Cardiac septum (tissue), 1 donor: ENCODE measurements around the gene MATR3. TPM values are rescaled to one million over a fixed set of nuclear protein-coding genes. Genes with fewer than 3 reads are reported as not detected.
"Not testable (repeated sequence)": the region's sequence is repeated elsewhere in the genome, so short reads cannot be mapped to it uniquely, and the experiment has no call there.

ENCODE experiments used
- DNase-seq: peaks from one replicate; pipeline ENCODE4 v3.0.0-alpha.2; 2020; ENCODE audit warnings: low spot score
- intact Hi-C: fragments of 100-400 bp; cut with DNase I; formaldehyde crosslinking; loops from one replicate; pipeline ENCODE4 v1.14.0; 2022
- total RNA-seq: library from RNA; stranded (reverse); fragmentation: NEBNext Ultra II Directional; extraction: Animal tissue kit (Norgen Biotek cat#: 25700); gene quantifications from one replicate; pipeline ENCODE4 v1.2.1, GENCODE V29; 2021
- donor health status: DM: no; HTN: no; CAD: no.

MATR3 gene
- total RNA-seq, 1 donor from 2014 or later, result 170 TPM

DNA sequence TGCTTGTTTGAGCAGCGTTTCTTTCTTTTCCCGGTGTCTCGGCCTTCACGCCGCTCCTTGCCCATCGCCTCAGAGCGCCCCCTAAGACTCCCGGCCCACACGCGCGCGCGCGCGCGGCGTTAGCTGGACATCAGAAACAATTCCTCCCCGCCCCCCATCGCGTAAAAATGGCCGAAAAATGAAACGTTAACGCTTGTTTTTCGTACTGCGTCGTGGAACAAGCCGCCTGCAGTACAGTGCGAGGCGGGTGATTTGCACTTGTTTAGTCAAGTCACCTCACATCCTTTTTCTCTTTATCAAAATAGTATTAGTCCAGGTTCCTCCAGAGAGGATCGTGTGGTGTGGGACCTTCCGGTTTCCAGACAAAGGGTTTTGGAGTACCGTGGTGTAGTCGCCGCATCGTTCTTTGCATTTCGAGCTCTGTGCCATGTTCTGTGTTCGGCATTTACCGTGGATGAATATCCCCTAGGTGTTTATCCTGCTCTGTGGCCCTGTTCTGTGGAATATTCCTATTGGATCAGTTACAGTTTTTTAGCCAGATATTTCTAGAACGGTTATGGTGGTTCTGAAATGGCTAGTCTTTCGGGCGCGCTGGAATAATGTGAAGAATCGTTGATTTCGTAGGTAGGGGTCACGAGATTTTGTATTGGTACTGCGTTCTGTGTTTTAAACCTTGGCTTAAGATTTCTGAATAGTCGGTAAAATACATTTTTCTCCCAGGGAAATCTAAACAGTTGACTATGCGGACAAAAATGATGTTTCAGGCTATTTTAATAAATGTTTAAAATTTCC, 1.0 kb downstream of the MATR3 start:
- DNase-seq, result peak; percentile 88
- intact Hi-C loops, result loop anchor here (5.0 kb wide), 1 partner anchor 98 kb away; no protein-coding TSS in a partner anchor

DNA sequence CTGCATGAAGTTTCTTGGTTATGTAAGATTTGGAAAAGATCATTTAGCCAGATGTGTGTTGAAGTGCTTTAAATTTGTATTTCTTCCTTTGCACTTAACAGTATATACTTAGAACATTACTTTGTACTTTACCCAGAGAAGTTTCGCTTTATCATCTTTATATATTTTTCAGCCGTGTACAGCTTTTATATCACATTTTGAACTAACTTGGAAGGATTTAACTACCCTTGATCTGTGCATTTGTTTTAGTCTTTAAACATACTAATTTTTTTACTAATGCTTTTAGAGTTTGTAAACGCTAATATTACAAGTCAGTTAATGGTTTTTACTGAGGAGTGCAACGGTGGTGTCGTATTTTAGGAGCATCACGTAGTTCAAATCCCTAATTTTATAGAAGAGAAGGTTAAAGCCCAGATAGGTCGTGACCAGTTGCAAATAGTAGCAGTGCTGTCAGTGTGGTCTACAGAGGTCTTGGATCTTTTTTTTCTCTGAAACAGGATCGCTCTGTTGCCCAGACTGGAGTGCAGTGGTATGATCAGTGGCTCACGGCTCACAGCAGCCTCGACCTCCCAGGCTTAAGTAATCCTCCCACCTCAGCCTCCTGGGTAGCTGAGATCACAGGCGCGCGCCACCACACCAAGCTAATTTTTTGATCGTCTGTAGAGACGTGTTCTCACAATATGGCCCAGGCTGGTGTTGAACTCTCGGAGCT, 2.0 kb downstream of the MATR3 start:
- intact Hi-C loops, result no loop called here
- DNase-seq, result no peak

DNA sequence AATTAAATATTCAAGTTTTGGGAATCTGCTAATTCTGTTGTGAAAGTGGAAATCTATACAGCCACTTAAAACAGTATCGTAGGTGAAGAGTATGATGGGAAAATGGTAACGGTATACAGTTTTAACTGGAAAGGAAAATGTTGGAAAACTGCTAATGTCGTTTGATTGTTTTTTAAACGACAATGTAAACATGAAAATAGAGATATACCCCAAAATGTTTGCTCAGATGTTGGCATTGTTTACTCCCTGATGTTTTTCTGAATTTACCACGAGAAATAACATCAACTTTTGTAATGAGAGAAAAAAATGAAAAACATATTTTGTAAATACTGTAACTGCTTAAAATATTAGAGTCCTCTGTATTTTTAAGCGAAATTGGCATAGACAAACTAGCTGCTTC, 2.7 kb downstream of the MATR3 start:
- DNase-seq, result no peak
- intact Hi-C loops, result no loop called here

DNA sequence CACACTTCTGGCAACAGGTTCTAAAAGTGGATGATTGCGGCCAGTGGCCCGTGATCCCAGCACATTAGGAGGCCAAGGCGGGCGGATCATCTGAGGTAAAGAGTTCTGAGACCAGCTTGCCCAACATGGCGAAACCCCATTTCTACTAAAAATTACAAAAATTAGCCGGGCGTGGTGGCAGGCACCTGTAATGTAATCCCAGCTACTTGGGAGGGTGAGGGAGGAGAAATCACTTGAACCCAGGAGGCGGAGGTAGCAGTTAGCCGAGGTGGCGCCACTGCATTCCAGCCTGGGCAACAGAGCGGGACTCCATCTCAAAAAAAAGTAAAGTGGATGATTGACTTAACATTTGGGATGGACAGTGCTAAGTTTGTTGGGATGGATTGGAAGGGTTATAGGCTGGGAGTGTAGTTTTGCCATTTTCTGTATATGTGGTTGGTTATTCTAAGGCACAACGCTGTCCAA, 3.4 kb downstream of the MATR3 start:
- DNase-seq, result no peak
- intact Hi-C loops, result no loop called here

DNA sequence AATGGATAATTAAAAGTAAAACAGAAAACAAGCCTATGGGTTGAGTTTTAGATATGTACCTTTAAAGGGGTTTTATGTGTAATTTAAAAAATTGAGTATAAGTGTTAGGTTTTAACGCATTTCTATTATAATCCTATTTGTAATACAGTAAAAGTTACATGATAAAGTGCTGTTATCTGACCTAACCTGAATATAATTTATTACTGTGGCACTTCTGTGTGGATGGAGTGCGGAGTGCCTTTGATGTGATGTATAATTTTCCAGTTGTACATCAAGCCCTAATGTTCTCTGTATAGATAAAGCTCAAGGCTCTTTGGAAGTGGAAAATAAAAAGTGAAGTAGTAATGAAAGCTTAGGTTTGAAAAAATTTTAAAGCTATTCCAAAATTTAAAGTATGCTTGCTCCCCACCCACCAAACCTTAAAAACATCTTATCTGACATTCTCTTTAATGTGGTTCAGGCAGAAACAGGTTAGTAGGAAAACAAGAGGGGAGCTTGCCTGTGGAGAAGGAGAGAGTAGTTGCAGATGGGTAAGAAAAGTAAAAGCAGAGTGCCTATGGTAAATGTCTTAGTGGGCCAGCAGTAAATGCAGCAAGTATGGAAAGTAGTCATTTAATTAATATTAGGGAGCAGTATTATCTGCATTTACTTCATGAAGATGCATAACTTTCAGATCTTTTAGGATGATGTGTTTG, 4.0 kb downstream of the MATR3 start:
- intact Hi-C loops, result no loop called here
- DNase-seq, result no peak

DNA sequence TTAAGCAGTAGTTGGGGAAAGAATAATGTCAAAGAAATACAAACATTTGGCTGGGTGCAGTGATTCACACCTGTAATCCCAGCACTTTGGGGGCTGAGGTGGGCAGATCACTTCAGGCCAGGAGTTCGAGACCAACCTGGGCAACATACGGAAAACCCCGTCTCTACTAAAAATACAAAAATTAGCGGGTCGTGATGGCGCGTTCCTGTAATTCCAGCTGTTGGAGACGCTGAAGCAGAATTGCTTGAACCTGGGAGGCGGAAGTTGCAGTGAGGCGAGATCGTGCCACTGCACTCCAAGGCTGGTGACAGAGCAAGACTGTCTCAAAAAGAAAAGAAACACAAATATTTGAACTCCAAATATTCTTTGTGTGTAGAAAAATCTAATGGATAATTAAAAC, 4.7 kb downstream of the MATR3 start:
- intact Hi-C loops, result no loop called here
- DNase-seq, result no peak

DNA sequence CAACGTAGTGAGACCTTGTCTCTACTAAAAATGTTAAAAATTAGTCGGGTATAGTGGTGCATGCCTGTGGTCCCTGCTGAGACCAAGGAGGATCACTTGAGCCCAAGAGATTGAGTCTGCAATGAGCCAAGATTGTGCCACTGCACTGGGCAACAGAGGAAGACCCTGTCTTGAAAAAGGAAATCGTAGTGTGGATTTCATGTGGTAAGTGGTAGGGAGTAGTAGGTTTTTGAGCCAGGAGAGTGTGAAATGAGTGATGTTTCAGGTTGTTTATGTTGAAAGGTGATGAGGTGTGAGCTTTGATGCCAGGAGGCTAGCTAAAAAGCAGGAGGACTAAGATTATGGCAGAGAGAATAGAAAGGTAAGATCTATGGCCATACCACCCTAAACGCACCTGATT, 5.9 kb downstream of the MATR3 start:
- DNase-seq, result no peak
- intact Hi-C loops, result no loop called here

DNA sequence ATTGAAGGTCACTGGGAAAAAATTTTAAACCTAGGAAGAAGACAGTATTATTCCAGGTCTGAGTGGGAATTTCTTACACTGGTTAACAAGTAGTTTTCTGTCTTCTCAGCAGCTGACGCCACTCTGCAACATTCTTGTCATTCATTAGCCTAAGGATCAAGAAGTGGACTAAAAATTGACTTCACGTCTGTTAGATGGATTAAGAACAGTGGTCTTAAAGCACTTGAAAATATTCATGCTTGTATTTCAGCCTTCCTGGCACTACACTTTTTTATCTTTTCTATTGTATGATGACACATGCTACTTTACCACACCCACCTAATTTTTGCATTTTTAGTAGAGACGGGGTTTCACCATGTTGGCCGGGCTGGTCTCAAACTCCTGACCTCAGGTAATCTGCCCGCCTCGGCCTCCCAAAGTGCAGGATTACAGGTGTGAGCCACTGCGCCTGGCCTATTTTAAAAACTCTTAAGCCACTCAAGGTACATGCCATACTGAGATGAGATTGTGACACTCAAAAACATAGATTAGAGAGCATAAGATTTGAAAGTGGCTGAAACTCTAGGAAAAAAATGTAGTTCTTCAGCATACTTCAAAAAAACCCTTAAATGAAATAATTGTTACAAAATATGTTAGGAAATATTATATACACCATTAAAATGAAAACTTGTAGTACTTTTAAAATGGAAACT, 8.4 kb downstream of the MATR3 start:
- intact Hi-C loops, result no loop called here
- DNase-seq, result no peak

DNA sequence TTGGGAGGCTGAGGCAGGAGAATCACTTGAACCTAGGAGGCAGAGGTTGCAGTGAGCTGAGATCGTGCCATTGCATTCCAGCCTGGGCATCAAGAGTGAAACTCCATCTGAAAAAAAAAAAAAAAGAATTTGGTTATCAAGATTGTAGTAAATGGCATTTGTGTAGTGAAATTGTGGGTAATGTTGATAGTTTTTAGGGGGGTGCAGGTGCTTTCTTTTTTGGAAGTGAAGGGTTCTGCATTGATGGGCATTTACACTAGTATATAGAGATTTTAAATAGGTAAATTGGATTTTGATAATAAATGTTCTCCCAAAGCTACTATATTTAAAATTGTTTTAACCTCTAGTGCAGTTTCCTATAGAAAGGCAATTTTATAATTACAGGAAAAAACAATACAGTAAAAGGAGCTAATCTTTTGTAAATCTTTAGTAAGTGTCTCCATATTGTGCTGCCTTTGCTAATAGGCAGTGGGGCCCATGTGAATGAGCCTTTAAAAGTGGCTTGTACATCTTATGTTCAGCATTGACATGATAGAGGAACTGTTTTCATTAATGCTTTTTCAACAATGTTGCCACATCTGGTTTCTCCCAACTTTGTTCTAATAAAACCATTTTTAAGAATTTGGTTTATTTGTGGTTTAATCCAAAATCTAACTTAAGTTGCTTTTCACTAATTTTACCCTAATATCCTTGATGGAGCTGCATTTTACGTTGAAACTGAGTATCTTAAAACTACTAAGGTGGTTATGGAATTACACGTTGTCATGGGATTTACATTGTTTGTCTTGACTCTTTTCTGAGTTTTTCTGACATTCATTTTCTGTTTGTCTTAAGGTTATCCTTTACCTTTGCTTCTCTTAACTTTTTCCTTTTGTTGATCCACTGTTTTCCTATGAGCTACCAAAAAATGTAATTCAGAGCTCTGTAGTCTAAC, 11.1 kb downstream of the MATR3 start:
- intact Hi-C loops, result no loop called here

DNA sequence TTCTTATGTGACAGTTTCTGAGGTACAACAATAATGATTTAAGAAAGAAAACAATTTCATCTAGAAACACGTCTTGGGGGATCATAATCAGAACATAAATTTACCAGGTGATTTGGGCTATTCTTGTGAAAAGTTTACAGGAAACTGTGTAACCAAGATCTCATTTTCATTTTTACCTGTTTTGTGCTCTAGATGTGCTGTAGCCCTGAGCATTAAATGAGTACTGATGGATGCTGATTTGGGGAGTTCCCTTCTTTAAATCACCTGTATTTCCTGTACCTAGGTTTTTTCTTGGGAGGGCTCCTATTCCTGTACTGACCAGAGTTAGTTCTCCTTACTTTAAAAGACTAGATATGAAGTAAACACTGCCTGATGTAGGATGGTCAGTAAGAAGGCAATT, 12.7 kb downstream of the MATR3 start:
- intact Hi-C loops, result no loop called here
- no peak for DNase-seq

More for the DNA sequence above, 11.1 kb downstream of the MATR3 start:
- no peak for DNase-seq

DNA sequence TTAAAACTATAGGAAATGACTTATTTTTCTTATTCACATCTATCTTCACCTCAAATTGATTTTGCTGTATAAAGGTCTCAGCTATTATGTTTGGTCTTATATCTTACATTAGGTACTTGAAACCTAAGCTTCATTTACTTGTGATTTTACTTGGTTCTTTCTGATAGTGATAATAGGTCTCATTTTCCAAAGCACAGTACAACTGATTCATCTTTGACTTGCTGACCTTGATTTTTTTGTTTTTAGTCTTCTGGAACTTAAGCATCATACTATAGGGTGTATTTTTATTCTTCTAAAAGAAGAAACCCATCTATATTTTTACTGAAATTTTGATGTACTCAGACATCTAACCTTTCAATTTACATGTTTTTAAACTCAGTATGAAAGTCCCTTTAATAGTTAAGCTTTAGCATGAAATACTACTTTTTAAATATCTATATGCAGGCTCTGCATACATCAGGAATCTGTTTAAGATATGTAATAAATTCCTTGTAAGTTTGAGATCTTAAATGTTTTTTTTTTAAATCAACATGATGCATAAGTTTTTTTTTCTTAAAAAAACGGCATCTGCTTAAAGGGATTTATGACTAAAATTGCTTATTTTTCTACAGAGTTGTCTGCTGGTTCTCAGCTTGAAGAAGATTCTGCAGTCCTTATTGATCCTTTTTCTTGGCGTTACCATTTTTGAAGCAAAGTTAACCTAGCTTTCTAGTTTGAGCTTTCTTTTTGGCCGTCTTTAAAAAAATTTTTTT, 13.3 kb downstream of the MATR3 start:
- intact Hi-C loops, result no loop called here

DNA sequence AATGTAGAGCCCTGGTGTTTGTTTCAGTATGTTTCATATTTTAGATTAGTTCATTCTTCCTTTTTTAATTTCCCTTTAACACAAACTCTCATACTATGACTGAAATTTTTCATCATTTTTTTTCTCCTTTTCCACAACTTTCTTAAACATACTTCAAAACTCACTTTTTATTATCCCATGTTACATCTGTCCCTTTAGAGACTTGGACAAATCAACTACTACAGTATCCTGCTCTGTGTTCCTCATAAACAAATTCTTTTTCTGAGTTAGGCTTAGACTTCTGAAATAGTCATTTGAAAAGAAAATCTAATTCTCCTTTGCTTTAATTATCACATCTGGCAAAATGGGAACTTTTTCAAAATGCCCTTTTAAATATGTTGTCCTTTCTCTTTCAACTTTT, 15.3 kb downstream of the MATR3 start:
- DNase-seq, result no peak
- intact Hi-C loops, result no loop called here

More for the DNA sequence above, 13.3 kb downstream of the MATR3 start:
- no peak for DNase-seq

DNA sequence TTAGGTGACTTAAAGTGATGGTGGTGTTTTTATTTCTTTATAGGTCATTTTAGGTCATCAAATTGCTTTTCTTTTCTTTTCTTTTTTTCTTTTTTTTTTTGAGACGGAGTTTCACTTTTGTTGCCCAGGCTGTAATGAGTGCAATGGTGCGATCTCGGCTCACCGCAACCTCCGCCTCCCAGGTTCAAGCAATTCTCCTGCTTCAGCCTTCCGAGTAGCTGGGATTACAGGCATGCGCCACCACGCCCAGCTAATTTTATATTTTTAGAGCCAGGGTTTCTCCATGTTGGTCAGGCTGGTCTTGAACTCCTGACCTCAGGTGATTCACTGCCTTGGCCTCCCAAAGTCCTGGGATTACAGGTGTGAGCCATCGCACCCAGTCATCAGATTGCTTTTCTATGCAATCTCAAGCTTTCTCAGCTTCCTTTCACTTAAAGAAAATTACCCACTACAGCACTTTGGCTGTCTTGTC, 17.2 kb downstream of the MATR3 start:
- DNase-seq, intact Hi-C loops: not testable (repeated sequence)

DNA sequence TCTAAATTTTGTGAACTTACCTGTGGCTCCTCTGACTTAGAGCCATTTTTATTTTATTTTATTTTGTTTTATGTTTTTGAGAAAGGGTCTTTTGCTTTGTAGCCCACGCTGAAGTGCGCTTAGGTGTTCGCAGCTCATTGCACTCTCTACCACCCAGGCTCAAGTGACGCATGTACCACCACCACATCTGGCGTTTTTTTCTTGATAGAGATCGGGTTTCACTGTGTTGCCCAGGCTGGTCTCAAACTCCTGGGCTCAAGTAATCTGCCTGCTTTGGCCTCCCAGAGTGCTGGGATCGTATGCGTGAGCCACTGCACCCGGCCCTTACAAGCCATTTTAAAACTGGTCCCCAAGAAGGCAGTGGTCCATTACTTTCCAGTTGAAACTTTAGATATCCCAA, 18.5 kb downstream of the MATR3 start:
- intact Hi-C loops, result no loop called here
- DNase-seq, result no peak

DNA sequence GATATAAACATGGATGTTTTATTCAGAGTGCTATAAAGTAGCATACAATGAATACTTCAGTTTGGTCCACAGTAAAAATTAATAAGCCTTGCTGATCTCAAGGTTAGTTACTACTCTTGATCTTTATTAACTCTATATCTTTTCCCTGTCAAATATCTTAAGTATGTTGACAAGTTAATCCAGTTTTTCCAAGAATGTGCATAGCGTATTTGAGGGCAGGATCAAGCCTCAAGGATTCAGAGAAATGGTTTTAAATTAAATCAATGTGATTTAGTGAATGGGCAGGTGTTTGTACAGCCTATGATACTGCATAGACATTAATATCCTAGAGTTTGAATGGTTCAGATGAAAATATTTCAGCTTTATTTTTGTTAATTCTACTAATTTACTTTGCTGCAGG, 20.7 kb downstream of the MATR3 start:
- no peak for DNase-seq
- intact Hi-C loops, result no loop called here

DNA sequence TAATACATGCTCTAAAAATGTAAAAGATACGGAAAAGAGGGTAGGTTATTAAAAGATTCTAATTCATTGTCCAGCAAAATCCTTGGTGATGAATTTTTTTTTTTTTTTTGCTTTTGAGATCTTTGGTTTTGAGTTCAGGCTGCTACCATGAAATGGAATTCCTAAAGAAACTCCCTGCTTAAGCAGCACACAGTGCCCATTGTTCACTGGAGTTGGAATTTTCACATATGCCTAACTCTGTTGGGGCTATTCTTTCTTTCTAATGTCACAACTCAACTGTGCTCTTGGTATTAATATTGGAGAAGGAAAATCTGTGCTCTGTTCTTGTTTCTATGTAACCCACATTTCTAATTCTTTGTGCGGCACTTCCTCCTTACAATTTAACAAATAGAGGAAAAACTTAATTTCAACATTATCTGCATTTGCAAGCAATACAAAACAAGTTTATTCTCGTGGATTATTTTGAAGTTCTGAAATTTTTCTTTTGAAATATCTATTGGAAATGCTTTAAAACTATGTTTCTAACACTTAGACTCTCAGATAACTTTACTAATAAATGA, 21.6 kb downstream of the MATR3 start:
- DNase-seq, result no peak
- intact Hi-C loops, result no loop called here

DNA sequence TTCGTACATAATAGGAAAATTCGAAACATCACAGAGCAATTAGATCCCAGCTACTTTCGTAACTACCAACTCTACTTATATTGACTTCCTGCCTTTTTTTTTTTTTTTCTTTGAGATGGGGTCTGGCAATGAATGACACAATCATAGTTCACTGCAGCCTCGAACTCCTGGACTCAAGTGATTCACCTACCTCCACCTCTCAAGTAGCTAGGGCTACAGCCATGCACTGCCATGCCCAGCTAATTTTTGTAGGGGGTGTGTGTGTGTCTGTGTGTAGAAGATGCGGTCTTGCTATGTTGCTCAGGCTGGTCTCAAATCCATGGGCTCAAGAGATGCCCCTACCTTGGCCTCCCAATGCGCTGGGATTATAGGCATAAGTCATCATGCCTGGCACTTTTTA, 42.3 kb downstream of the MATR3 start:
- intact Hi-C loops, result no loop called here
- DNase-seq, result no peak

DNA sequence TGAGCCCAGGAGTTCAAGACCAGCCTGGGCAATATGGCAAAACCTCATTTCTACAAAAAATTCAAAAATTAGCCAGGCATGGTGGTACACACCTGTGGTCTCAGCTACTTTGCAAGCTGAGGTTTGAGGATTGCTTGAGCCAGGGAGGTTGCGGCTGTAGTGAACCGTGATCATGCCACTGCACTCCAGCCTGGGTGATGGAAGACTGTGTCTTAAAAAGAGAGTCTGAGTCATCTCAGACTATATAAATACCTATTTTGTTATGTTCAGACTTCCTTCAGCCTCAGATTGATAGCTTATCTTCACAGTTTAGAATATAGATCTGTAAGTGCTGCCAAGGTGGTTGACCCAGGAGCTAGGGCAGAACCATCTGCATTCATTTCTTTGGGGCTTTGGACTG, 46.5 kb downstream of the MATR3 start:
- intact Hi-C loops, result loop anchor here (2.0 to 5.0 kb wide), 2 partner anchors 47 to 52 kb away; partner anchors contain the start of gene MATR3
- no peak for DNase-seq
